ENCODE results near the gene GALNT17. TPM values are rescaled to one million over a fixed set of nuclear protein-coding genes. Genes with fewer than 3 reads are reported as not detected.

Gene GALNT17
- total RNA-seq, 1 experiment from 2014 or later = not detected

GRCh38 chr7:71229699-71230098 lies 97.8 kb downstream of the GALNT17 start:
- BruUV-seq (replicated peaks) = no TSS peak
- no peak for TF ChIP-seq EZH2 (IDR thresholded peaks at IDR 0.05; ENCODE audit: borderline replicate concordance, low read depth, low read length, poor library complexity, severe bottlenecking)
- no peak for TF ChIP-seq CTCF (conservative IDR thresholded peaks at IDR 0.05; ENCODE audit: low read depth, low read length)
- Histone ChIP-seq H3K36me3 (ENCODE audit: insufficient read depth, low read length, poor library complexity, severe bottlenecking) (no peaks in the 10 kb centered on the region), H3K27ac (ENCODE audit: low read depth, low read length, poor library complexity, severe bottlenecking) (no peak overlapping the region), H3K4me1 (ENCODE audit: insufficient read depth, low read length, poor library complexity, severe bottlenecking) (no peaks in the 10 kb centered on the region), H3K27me3 (replicated peaks; ENCODE audit: insufficient read depth, low read depth, low read length, poor library complexity) (no peaks in the 10 kb centered on the region), H3K4me3 (ENCODE audit: low read depth, low read length, poor library complexity, severe bottlenecking) (no peak overlapping the region), H3K9me3 (ENCODE audit: low read depth, low read length, poor library complexity, severe bottlenecking) (peaks cover 39% of the 10 kb centered on the region)
- ChIA-PET POLR2A (ENCODE audit: low non-redundant PET) (no interaction called here), CTCF (no interaction called here)
- intact Hi-C loops (cut with micrococcal nuclease; ENCODE audit: unreplicated experiment) = no loop called here
- DNase-seq (ENCODE audit: low spot score) = no peak

GRCh38 chr7:71235253-71235652 lies 103.3 kb downstream of the GALNT17 start:
- no peak for DNase-seq (ENCODE audit: low spot score)
- no peak for TF ChIP-seq CTCF (conservative IDR thresholded peaks at IDR 0.05; ENCODE audit: low read depth, low read length)
- TF ChIP-seq EZH2 (IDR thresholded peaks at IDR 0.05; ENCODE audit: borderline replicate concordance, low read depth, low read length, poor library complexity, severe bottlenecking) = no peak
- no peaks in the 10 kb centered on the region for H3K4me1 ChIP-seq (ENCODE audit: insufficient read depth, low read length, poor library complexity, severe bottlenecking)
- no peaks in the 10 kb centered on the region for H3K27me3 ChIP-seq (replicated peaks; ENCODE audit: insufficient read depth, low read depth, low read length, poor library complexity)
- ChIA-PET POLR2A (ENCODE audit: low non-redundant PET) (no interaction called here), CTCF (no interaction called here)
- no TSS peak for BruUV-seq (replicated peaks)
- intact Hi-C loops (cut with micrococcal nuclease; ENCODE audit: unreplicated experiment) = no loop called here
- H3K9me3 ChIP-seq (ENCODE audit: low read depth, low read length, poor library complexity, severe bottlenecking) = peaks cover 26% of the 10 kb centered on the region
- no peaks in the 10 kb centered on the region for H3K36me3 ChIP-seq (ENCODE audit: insufficient read depth, low read length, poor library complexity, severe bottlenecking)
- no peak overlapping the region for H3K4me3 ChIP-seq (ENCODE audit: low read depth, low read length, poor library complexity, severe bottlenecking)
- H3K27ac ChIP-seq (ENCODE audit: low read depth, low read length, poor library complexity, severe bottlenecking) = no peak overlapping the region

GRCh38 chr7:71236230-71237105 lies 104.5 kb downstream of the GALNT17 start:
- no peak for DNase-seq (ENCODE audit: low spot score)
- ChIA-PET CTCF (no interaction called here), POLR2A (ENCODE audit: low non-redundant PET) (no interaction called here)
- H3K4me3 ChIP-seq (ENCODE audit: low read depth, low read length, poor library complexity, severe bottlenecking) = no peak overlapping the region
- intact Hi-C loops (cut with micrococcal nuclease; ENCODE audit: unreplicated experiment) = no loop called here
- TF ChIP-seq CTCF (conservative IDR thresholded peaks at IDR 0.05; ENCODE audit: low read depth, low read length) = no peak
- TF ChIP-seq EZH2 (IDR thresholded peaks at IDR 0.05; ENCODE audit: borderline replicate concordance, low read depth, low read length, poor library complexity, severe bottlenecking) = no peak
- BruUV-seq (replicated peaks) = no TSS peak
- no peaks in the 10 kb centered on the region for H3K27me3 ChIP-seq (replicated peaks; ENCODE audit: insufficient read depth, low read depth, low read length, poor library complexity)
- H3K27ac ChIP-seq (ENCODE audit: low read depth, low read length, poor library complexity, severe bottlenecking) = no peak overlapping the region
- no peaks in the 10 kb centered on the region for H3K4me1 ChIP-seq (ENCODE audit: insufficient read depth, low read length, poor library complexity, severe bottlenecking)
- peaks cover 27% of the 10 kb centered on the region for H3K9me3 ChIP-seq (ENCODE audit: low read depth, low read length, poor library complexity, severe bottlenecking)
- H3K36me3 ChIP-seq (ENCODE audit: insufficient read depth, low read length, poor library complexity, severe bottlenecking) = no peaks in the 10 kb centered on the region

Measured in A673 (cell line).